HL-60 (cell line): ENCODE data around the gene NKD1.

Source experiments
- DNase-seq, 2 experiments: peaks; one replicate each; pipeline ENCODE4 v3.0.0-alpha.2; 2010 to 2020; ENCODE audit warnings: low read depth in 1 of 2, low spot score in 1 of 2
- H3K27ac ChIP-seq: fragments of 250-450 bp; sonication (Bioruptor Pico); replicated peaks from 2 replicates; pipeline ENCODE4 v1.5.1; 2020; ENCODE audit warnings: mild to moderate bottlenecking, moderate library complexity
- H3K27me3 ChIP-seq: fragments of 250-450 bp; sonication (Bioruptor Pico); 2 replicates; pipeline ENCODE4 v1.5.1; 2021; ENCODE audit warnings: mild to moderate bottlenecking, moderate library complexity; ENCODE audit not compliant: insufficient read depth, poor library complexity, severe bottlenecking
- H3K4me3 ChIP-seq: replicated peaks from 2 replicates; pipeline ENCODE4 v1.5.1; 2011; ENCODE audit warnings: mild to moderate bottlenecking, control low read depth, low read length; ENCODE audit not compliant: insufficient read depth
- CTCF ChIP-seq: IDR thresholded peaks from one replicate; pipeline ENCODE4 v1.5.1; 2011; ENCODE audit warnings: low read length, control low read depth, inconsistent platforms; ENCODE audit not compliant: insufficient read depth
- GABPA ChIP-seq: IDR thresholded peaks from 2 replicates; pipeline ENCODE4 v1.6.1; 2012; ENCODE audit warnings: low read depth
- POLR2AphosphoS5 ChIP-seq: IDR thresholded peaks from 2 replicates; pipeline ENCODE4 v1.6.1; 2012; ENCODE audit warnings: low read depth
- SPI1 ChIP-seq: IDR thresholded peaks from 2 replicates; pipeline ENCODE4 v1.6.1; 2012; ENCODE audit warnings: low read depth, mild to moderate bottlenecking, borderline replicate concordance
- TF ChIP-seq, protein P1 (sequence below): IDR thresholded peaks from 2 replicates; pipeline ENCODE4 v1.6.1; 2012; ENCODE audit warnings: low read depth; ENCODE audit not compliant: insufficient replicate concordance

The NKD1 gene

GRCh38 chr16:50555952-50556673 is 7.9 kb downstream of the NKD1 start:
- no peaks in the 10 kb centered on the region for H3K27me3 ChIP-seq
- no peak for DNase-seq
- no peak for TF ChIP-seq POLR2AphosphoS5
- TF ChIP-seq, protein P1, sequence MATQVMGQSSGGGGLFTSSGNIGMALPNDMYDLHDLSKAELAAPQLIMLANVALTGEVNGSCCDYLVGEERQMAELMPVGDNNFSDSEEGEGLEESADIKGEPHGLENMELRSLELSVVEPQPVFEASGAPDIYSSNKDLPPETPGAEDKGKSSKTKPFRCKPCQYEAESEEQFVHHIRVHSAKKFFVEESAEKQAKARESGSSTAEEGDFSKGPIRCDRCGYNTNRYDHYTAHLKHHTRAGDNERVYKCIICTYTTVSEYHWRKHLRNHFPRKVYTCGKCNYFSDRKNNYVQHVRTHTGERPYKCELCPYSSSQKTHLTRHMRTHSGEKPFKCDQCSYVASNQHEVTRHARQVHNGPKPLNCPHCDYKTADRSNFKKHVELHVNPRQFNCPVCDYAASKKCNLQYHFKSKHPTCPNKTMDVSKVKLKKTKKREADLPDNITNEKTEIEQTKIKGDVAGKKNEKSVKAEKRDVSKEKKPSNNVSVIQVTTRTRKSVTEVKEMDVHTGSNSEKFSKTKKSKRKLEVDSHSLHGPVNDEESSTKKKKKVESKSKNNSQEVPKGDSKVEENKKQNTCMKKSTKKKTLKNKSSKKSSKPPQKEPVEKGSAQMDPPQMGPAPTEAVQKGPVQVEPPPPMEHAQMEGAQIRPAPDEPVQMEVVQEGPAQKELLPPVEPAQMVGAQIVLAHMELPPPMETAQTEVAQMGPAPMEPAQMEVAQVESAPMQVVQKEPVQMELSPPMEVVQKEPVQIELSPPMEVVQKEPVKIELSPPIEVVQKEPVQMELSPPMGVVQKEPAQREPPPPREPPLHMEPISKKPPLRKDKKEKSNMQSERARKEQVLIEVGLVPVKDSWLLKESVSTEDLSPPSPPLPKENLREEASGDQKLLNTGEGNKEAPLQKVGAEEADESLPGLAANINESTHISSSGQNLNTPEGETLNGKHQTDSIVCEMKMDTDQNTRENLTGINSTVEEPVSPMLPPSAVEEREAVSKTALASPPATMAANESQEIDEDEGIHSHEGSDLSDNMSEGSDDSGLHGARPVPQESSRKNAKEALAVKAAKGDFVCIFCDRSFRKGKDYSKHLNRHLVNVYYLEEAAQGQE, result no peak
- TF ChIP-seq GABPA, result no peak
- TF ChIP-seq SPI1, result no peak
- TF ChIP-seq CTCF, result no peak
- no peak overlapping the region for H3K4me3 ChIP-seq
- no peak overlapping the region for H3K27ac ChIP-seq

GRCh38 chr16:50557046-50557445 is 8.8 kb downstream of the NKD1 start:
- DNase-seq, result no peak
- H3K4me3 ChIP-seq, result no peak overlapping the region
- H3K27me3 ChIP-seq, result no peaks in the 10 kb centered on the region
- no peak for TF ChIP-seq GABPA
- no peak for TF ChIP-seq POLR2AphosphoS5
- TF ChIP-seq SPI1, result no peak
- TF ChIP-seq CTCF, result no peak
- TF ChIP-seq, protein P1, result no peak
- no peak overlapping the region for H3K27ac ChIP-seq

DNA sequence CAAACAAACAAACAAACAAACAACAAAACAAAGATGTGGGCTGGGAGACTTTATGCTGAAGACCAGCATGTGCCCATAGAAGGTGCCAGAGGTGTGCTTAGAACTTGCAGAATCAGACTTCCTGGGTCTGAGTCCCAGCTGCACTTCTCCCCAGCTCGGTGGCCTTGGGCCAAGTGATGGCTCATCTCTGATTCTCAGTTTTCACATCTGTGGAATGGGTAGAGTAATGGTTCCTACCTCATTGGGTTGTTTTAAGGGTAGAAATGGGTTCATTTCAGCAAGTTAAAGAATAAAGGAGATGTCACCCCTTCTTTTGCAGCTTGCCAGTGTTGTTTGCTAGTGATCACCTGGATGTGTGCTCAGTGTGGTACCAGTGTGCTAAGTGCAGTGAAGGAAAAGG is 10.7 kb downstream of the NKD1 start:
- Histone ChIP-seq H3K27me3 (no peaks in the 10 kb centered on the region), H3K4me3 (no peak overlapping the region), H3K27ac (no peak overlapping the region)
- TF ChIP-seq SPI1 (no peak), CTCF (no peak), GABPA (no peak), POLR2AphosphoS5 (no peak)
- TF ChIP-seq, protein P1, result no peak
- DNase-seq, result no peak
